Glutamatergic neuron (in vitro differentiated cells): ENCODE data around the gene TAF12. TPM values are rescaled to one million over a fixed set of nuclear protein-coding genes. Genes with fewer than 3 reads are reported as not detected.
"Not testable (repeated sequence)": the region's sequence is repeated elsewhere in the genome, so short reads cannot be mapped to it uniquely, and the experiment has no call there.

Source experiments
- DNase-seq: peaks from one replicate; pipeline ENCODE4 v3.0.0; 2022
- H3K27ac Mint-ChIP-seq: one replicate; pipeline ENCODE4 v1.8.0; 2020; ENCODE audit warnings: mild to moderate bottlenecking, mixed read lengths, inconsistent platforms; ENCODE audit not compliant: unreplicated experiment
- H3K27me3 Mint-ChIP-seq: one replicate; pipeline ENCODE4 v1.8.0; 2020; ENCODE audit warnings: mild to moderate bottlenecking, moderate library complexity, mixed read lengths, inconsistent platforms; ENCODE audit not compliant: unreplicated experiment
- H3K36me3 Mint-ChIP-seq: one replicate; pipeline ENCODE4 v1.8.0; 2020; ENCODE audit warnings: mild to moderate bottlenecking, mixed read lengths, inconsistent platforms; ENCODE audit not compliant: unreplicated experiment
- H3K4me1 Mint-ChIP-seq: one replicate; pipeline ENCODE4 v1.8.0; 2020; ENCODE audit warnings: mild to moderate bottlenecking, low read depth, mixed read lengths, inconsistent platforms; ENCODE audit not compliant: unreplicated experiment
- H3K4me3 Mint-ChIP-seq: one replicate; pipeline ENCODE4 v1.8.0; 2020; ENCODE audit warnings: mild to moderate bottlenecking, mixed read lengths, inconsistent platforms; ENCODE audit not compliant: unreplicated experiment
- H3K9me3 Mint-ChIP-seq: one replicate; pipeline ENCODE4 v1.8.0; 2020; ENCODE audit warnings: mild to moderate bottlenecking, moderate library complexity, mixed read lengths, inconsistent platforms; ENCODE audit not compliant: unreplicated experiment
- CTCF ChIP-seq: fragments of 200-600 bp; sonication (generic); IDR thresholded peaks from one replicate; pipeline ENCODE4 v1.5.0; 2021; ENCODE audit not compliant: partially characterized antibody, unreplicated experiment
- total RNA-seq: library from RNA; stranded (reverse); fragmentation: NEBNext Ultra II Directional; extraction: Animal tissue kit (Norgen Biotek cat#: 25700); gene quantifications from one replicate; pipeline ENCODE4 v1.2.1, GENCODE V29; 2021; ENCODE audit not compliant: unreplicated experiment

Gene TAF12
- total RNA-seq, 1 donor from 2014 or later, result 15.2 TPM

- Mint-ChIP-seq H3K36me3 (no peaks in the 10 kb centered on the region), H3K9me3 (peaks cover 10% of the 10 kb centered on the region), H3K27me3 (peaks cover 13% of the 10 kb centered on the region), H3K4me3 (peak within 1 kb of the TSS; percentile 95), H3K27ac (peak within 1 kb of the TSS; percentile 100), H3K4me1 (peaks cover 5% of the 10 kb centered on the region)
- TF ChIP-seq CTCF, result no peak
- DNase-seq, result peak; percentile 79
Observed at GRCh38 chr1:28648474-28649198, 5.8 kb upstream of the TAF12 start, which contains the start of gene RNU11. RNU11 (plus strand) TSS chr1:28648600.

- no peaks in the 10 kb centered on the region for H3K36me3 Mint-ChIP-seq
- H3K9me3 Mint-ChIP-seq, result peaks cover 10% of the 10 kb centered on the region
- peak overlapping the region; percentile 95 for H3K4me3 Mint-ChIP-seq
- H3K4me1 Mint-ChIP-seq, result peaks cover 8% of the 10 kb centered on the region
- peak; percentile 87 for DNase-seq
- no peak for TF ChIP-seq CTCF
- peak overlapping the region; percentile 100 for H3K27ac Mint-ChIP-seq
- peaks cover 18% of the 10 kb centered on the region for H3K27me3 Mint-ChIP-seq
Observed at GRCh38 chr1:28648008-28648473, 5.2 kb upstream of the TAF12 start.

- no peak for TF ChIP-seq CTCF
- peaks cover 13% of the 10 kb centered on the region for H3K9me3 Mint-ChIP-seq
- H3K27ac Mint-ChIP-seq, result peak overlapping the region; percentile 38
- no peaks in the 10 kb centered on the region for H3K36me3 Mint-ChIP-seq
- H3K4me3 Mint-ChIP-seq, result no peak overlapping the region
- peaks cover 16% of the 10 kb centered on the region for H3K4me1 Mint-ChIP-seq
- no peak for DNase-seq
- peaks cover 24% of the 10 kb centered on the region for H3K27me3 Mint-ChIP-seq
Observed at GRCh38 chr1:28646040-28646439, 3.2 kb upstream of the TAF12 start.

GRCh38 chr1:28645406-28645805, 2.5 kb upstream of the TAF12 start:
- not testable (repeated sequence) for H3K36me3 Mint-ChIP-seq, DNase-seq, H3K4me3 Mint-ChIP-seq, H3K27ac Mint-ChIP-seq
- H3K9me3 Mint-ChIP-seq, result peaks cover 13% of the 10 kb centered on the region
- H3K27me3 Mint-ChIP-seq, result peaks cover 24% of the 10 kb centered on the region
- H3K4me1 Mint-ChIP-seq, result peaks cover 16% of the 10 kb centered on the region

GRCh38 chr1:28644494-28644893, 1.6 kb upstream of the TAF12 start:
- no peak for TF ChIP-seq CTCF
- Mint-ChIP-seq H3K36me3 (no peaks in the 10 kb centered on the region), H3K9me3 (peaks cover 13% of the 10 kb centered on the region), H3K4me3 (peak overlapping the region; percentile 83), H3K4me1 (peaks cover 16% of the 10 kb centered on the region), H3K27me3 (peaks cover 24% of the 10 kb centered on the region), H3K27ac (peak overlapping the region; percentile 98)
- DNase-seq, result no peak
